ENCODE data around the gene ARL8A. TPM values are rescaled to one million over a fixed set of nuclear protein-coding genes. Genes with fewer than 3 reads are reported as not detected.

The ARL8A gene
- total RNA-seq, 1 experiment from 2014 or later: 27.8 TPM

- no peaks in the 10 kb centered on the region for H3K36me3 Mint-ChIP-seq (ENCODE audit: insufficient read depth, unreplicated experiment)
- H3K36me3 ChIP-seq (ENCODE audit: control insufficient read depth, insufficient read depth, low read length): peaks cover 2% of the 10 kb centered on the region
- CTCF ChIA-PET: no interaction called here
- no peaks in the 10 kb centered on the region for H3K27me3 Mint-ChIP-seq (ENCODE audit: insufficient read depth, unreplicated experiment)
- BruUV-seq (replicated peaks): no TSS peak
- DNase-seq: no peak
- H3K4me1 Mint-ChIP-seq (ENCODE audit: low read depth, unreplicated experiment): peaks cover 11% of the 10 kb centered on the region
- no peak for TF ChIP-seq CTCF (IDR thresholded peaks at IDR 0.05; ENCODE audit: insufficient read depth in 1 of 2, low read depth in 1 of 2, low read length in 1 of 2, severe bottlenecking in 1 of 2, unreplicated experiment in 1 of 2)
- H3K9me3 ChIP-seq: no peaks in the 10 kb centered on the region
- H3K4me3 Mint-ChIP-seq (ENCODE audit: unreplicated experiment): no peak overlapping the region
- peaks cover 10% of the 10 kb centered on the region for H3K4me1 ChIP-seq
- no peak overlapping the region for H3K4me3 ChIP-seq (ENCODE audit: low read depth, low read length)
- POLR2A ChIA-PET: no interaction called here
- intact Hi-C loops (cut with micrococcal nuclease; ENCODE audit: unreplicated experiment): no loop called here
- no peak overlapping the region for H3K27ac Mint-ChIP-seq (ENCODE audit: unreplicated experiment)
- H3K9me3 Mint-ChIP-seq (ENCODE audit: unreplicated experiment): no peaks in the 10 kb centered on the region
- no peaks in the 10 kb centered on the region for H3K27me3 ChIP-seq (replicated peaks; ENCODE audit: control insufficient read depth, insufficient read depth, low read length)
Measured at GRCh38 chr1:202140833-202141232, 3.7 kb downstream of the ARL8A start.

- peak; percentile 85 to 89 for TF ChIP-seq CTCF (IDR thresholded peaks at IDR 0.05; ENCODE audit: insufficient read depth in 1 of 2, low read depth in 1 of 2, low read length in 1 of 2, severe bottlenecking in 1 of 2, unreplicated experiment in 1 of 2)
- BruUV-seq (replicated peaks): no TSS peak
- Histone ChIP-seq H3K4me1 (peaks cover 21% of the 10 kb centered on the region), H3K4me3 (ENCODE audit: low read depth, low read length) (no peak overlapping the region), H3K9me3 (no peaks in the 10 kb centered on the region), H3K36me3 (ENCODE audit: control insufficient read depth, insufficient read depth, low read length) (peaks cover 3% of the 10 kb centered on the region; the same call in 1 of the 2 replicates), H3K27me3 (replicated peaks; ENCODE audit: control insufficient read depth, insufficient read depth, low read length) (no peaks in the 10 kb centered on the region)
- DNase-seq: peak; percentile 66 to 69
- no peaks in the 10 kb centered on the region for H3K27me3 Mint-ChIP-seq (ENCODE audit: insufficient read depth, unreplicated experiment)
- CTCF ChIA-PET: interaction anchor here (0.5 to 1.6 kb wide), 11 partner anchors 11 to 397 kb away, joined by 3 to 12 read pairs (median 5); partner anchors contain the start of genes ELF3 and GPR37L1
- intact Hi-C loops (cut with micrococcal nuclease; ENCODE audit: unreplicated experiment): loop anchor here (1.0 kb wide), 1 partner anchor 257 kb away; no protein-coding TSS in a partner anchor
- no peaks in the 10 kb centered on the region for H3K9me3 Mint-ChIP-seq (ENCODE audit: unreplicated experiment)
- POLR2A ChIA-PET: no interaction called here
- no peak overlapping the region for H3K4me3 Mint-ChIP-seq (ENCODE audit: unreplicated experiment)
- peaks cover 17% of the 10 kb centered on the region for H3K36me3 Mint-ChIP-seq (ENCODE audit: insufficient read depth, unreplicated experiment)
- no peaks in the 10 kb centered on the region for H3K4me1 Mint-ChIP-seq (ENCODE audit: low read depth, unreplicated experiment)
- no peak overlapping the region for H3K27ac Mint-ChIP-seq (ENCODE audit: unreplicated experiment)
Measured at GRCh38 chr1:202135221-202135721, 9.3 kb downstream of the ARL8A start.

- DNase-seq: no peak
Measured at GRCh38 chr1:202134645-202135172, 9.8 kb downstream of the ARL8A start.

More at GRCh38 chr1:202134645-202135172, 9.8 kb downstream of the ARL8A start:
- intact Hi-C loops (cut with micrococcal nuclease; ENCODE audit: unreplicated experiment): loop anchor here (1.0 kb wide), 1 partner anchor 256 kb away; no protein-coding TSS in a partner anchor
- H3K4me1 Mint-ChIP-seq (ENCODE audit: low read depth, unreplicated experiment): no peaks in the 10 kb centered on the region
- CTCF ChIA-PET: interaction anchor here (0.7 to 1.6 kb wide), 6 partner anchors 11 to 238 kb away, joined by 3 to 12 read pairs (median 4); partner anchors contain the start of genes GPR37L1 and RNPEP
- Histone ChIP-seq H3K4me1 (peaks cover 21% of the 10 kb centered on the region), H3K36me3 (ENCODE audit: control insufficient read depth, insufficient read depth, low read length) (peaks cover 3% of the 10 kb centered on the region; the same call in 1 of the 2 replicates), H3K4me3 (ENCODE audit: low read depth, low read length) (no peak overlapping the region), H3K27me3 (replicated peaks; ENCODE audit: control insufficient read depth, insufficient read depth, low read length) (no peaks in the 10 kb centered on the region), H3K9me3 (no peaks in the 10 kb centered on the region)
- no peaks in the 10 kb centered on the region for H3K9me3 Mint-ChIP-seq (ENCODE audit: unreplicated experiment)
- POLR2A ChIA-PET: interaction anchor here (0.6 kb wide), 1 partner anchor 15 kb away, joined by 3 read pairs; no protein-coding TSS in a partner anchor
- H3K27ac Mint-ChIP-seq (ENCODE audit: unreplicated experiment): no peak overlapping the region
- TF ChIP-seq CTCF (IDR thresholded peaks at IDR 0.05; ENCODE audit: insufficient read depth in 1 of 2, low read depth in 1 of 2, low read length in 1 of 2, severe bottlenecking in 1 of 2, unreplicated experiment in 1 of 2): no peak
- no TSS peak for BruUV-seq (replicated peaks)
- H3K36me3 Mint-ChIP-seq (ENCODE audit: insufficient read depth, unreplicated experiment): peaks cover 17% of the 10 kb centered on the region
- no peak overlapping the region for H3K4me3 Mint-ChIP-seq (ENCODE audit: unreplicated experiment)
- H3K27me3 Mint-ChIP-seq (ENCODE audit: insufficient read depth, unreplicated experiment): no peaks in the 10 kb centered on the region
